Measurements from ENCODE around the gene ZNF385C. TPM values are rescaled to one million over a fixed set of nuclear protein-coding genes. Genes with fewer than 3 reads are reported as not detected.
"Not testable (repeated sequence)": the region's sequence is repeated elsewhere in the genome, so short reads cannot be mapped to it uniquely, and the experiment has no call there.

Gene ZNF385C
- total RNA-seq, 4 donors from 2014 or later = not detected

DNA sequence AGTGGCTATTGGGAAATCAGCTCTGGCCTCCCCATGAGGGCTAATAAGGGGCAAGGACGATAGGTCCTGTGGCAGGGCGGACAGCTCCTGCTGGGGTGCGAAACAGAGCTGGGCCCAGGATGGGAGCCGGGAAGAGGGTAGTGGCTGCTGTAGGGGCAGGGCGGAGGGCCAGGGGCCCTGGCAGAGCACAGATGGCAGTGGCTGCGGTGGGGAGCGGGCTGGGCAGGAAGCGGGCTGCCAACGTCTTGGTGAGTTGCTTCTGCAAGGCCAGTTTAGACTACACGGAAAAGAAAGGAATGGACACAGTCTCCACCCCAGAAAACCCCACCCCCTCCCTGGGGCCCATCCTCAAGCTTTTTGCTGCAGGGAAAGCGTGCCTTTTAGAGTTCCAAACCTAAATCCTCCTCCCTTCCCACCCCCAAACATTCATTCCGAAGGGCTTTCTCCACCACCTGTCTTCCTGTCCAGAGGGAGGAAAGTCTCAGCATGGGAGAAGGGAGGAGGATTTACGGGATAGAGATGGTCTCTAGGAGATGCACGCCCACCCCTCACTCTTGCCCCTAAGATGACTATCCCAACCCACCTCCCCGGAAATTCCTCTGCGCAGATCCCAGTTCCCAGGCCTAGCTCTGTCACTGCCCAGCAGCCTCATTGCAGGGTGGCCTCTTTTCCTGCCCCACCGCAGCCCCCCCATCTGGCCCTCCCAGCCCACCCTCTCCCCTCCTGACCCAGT, 71.2 kb downstream of the ZNF385C start:
- peaks cover 39% of the 10 kb centered on the region for H3K27me3 ChIP-seq
- H3K4me3 ChIP-seq = no peak overlapping the region
- no peak for ATAC-seq
- H3K27ac ChIP-seq = no peak overlapping the region
- H3K36me3 ChIP-seq = peaks cover 0 to 26% of the 10 kb centered on the region in 2 donors
- TF ChIP-seq POLR2A (IDR thresholded peaks at IDR 0.05) = no peak
- TF ChIP-seq, protein P1, sequence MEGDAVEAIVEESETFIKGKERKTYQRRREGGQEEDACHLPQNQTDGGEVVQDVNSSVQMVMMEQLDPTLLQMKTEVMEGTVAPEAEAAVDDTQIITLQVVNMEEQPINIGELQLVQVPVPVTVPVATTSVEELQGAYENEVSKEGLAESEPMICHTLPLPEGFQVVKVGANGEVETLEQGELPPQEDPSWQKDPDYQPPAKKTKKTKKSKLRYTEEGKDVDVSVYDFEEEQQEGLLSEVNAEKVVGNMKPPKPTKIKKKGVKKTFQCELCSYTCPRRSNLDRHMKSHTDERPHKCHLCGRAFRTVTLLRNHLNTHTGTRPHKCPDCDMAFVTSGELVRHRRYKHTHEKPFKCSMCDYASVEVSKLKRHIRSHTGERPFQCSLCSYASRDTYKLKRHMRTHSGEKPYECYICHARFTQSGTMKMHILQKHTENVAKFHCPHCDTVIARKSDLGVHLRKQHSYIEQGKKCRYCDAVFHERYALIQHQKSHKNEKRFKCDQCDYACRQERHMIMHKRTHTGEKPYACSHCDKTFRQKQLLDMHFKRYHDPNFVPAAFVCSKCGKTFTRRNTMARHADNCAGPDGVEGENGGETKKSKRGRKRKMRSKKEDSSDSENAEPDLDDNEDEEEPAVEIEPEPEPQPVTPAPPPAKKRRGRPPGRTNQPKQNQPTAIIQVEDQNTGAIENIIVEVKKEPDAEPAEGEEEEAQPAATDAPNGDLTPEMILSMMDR (IDR thresholded peaks at IDR 0.05) = no peak
- no peak for TF ChIP-seq EP300 (IDR thresholded peaks at IDR 0.05)
- TF ChIP-seq POLR2AphosphoS5 (IDR thresholded peaks at IDR 0.05) = no peak
- WGBS, 2 donors (ENCODE audit: low coverage in 1 of 2) = 7 to 38% methylated on average over 3 to 12 of the region's 17 CpGs
- H3K9me3 ChIP-seq = no peaks in the 10 kb centered on the region
- peaks cover 0 to 18% (median 11%) of the 10 kb centered on the region in 3 donors for H3K4me1 ChIP-seq

GRCh38 chr17:42025936-42026335, 72.3 kb downstream of the ZNF385C start:
- WGBS, 2 donors (ENCODE audit: low coverage in 1 of 2) = 95 to 100% methylated on average over 2 to 3 of the region's 3 CpGs
- ATAC-seq = no peak
- H3K4me1 ChIP-seq = peaks cover 0 to 26% (median 17%) of the 10 kb centered on the region in 3 donors

GRCh38 chr17:42025191-42025579, 73.1 kb downstream of the ZNF385C start:
- no peak overlapping the region for H3K4me3 ChIP-seq
- peak overlapping the region in 3 of 4 donors; percentile 34 to 63 (median 61) for H3K27ac ChIP-seq
- no peak for ATAC-seq
- TF ChIP-seq EP300 (IDR thresholded peaks at IDR 0.05) (no peak), POLR2AphosphoS5 (IDR thresholded peaks at IDR 0.05) (no peak), POLR2A (IDR thresholded peaks at IDR 0.05) (no peak)
- TF ChIP-seq, protein P1 (IDR thresholded peaks at IDR 0.05) = no peak
- peaks cover 0 to 33% (median 21%) of the 10 kb centered on the region in 3 donors for H3K4me1 ChIP-seq
- WGBS, 2 donors (ENCODE audit: low coverage in 1 of 2) = 73 to 76% methylated on average over 2 to 4 of the region's 8 CpGs
- H3K27me3 ChIP-seq = peaks cover 36% of the 10 kb centered on the region
- no peaks in the 10 kb centered on the region for H3K9me3 ChIP-seq
- H3K36me3 ChIP-seq = peaks cover 0 to 31% of the 10 kb centered on the region in 2 donors

More at GRCh38 chr17:42025936-42026335, 72.3 kb downstream of the ZNF385C start:
- TF ChIP-seq EP300 (IDR thresholded peaks at IDR 0.05) (no peak), POLR2AphosphoS5 (IDR thresholded peaks at IDR 0.05) (no peak), POLR2A (IDR thresholded peaks at IDR 0.05) (no peak)
- TF ChIP-seq, protein P1 (IDR thresholded peaks at IDR 0.05) = no peak
- no peak overlapping the region for H3K4me3 ChIP-seq
- peaks cover 39% of the 10 kb centered on the region for H3K27me3 ChIP-seq
- no peak overlapping the region for H3K27ac ChIP-seq
- peaks cover 0 to 31% of the 10 kb centered on the region in 2 donors for H3K36me3 ChIP-seq
- H3K9me3 ChIP-seq = no peaks in the 10 kb centered on the region

- H3K9me3 ChIP-seq = no peaks in the 10 kb centered on the region
- H3K36me3 ChIP-seq = peaks cover 0 to 31% of the 10 kb centered on the region in 2 donors
- TF ChIP-seq POLR2AphosphoS5 (IDR thresholded peaks at IDR 0.05) (no peak), POLR2A (IDR thresholded peaks at IDR 0.05) (no peak), EP300 (IDR thresholded peaks at IDR 0.05) (no peak)
- TF ChIP-seq, protein P1 (IDR thresholded peaks at IDR 0.05) = no peak
- no peak overlapping the region for H3K4me3 ChIP-seq
- WGBS, 2 donors (ENCODE audit: low coverage in 1 of 2) = 68% methylated on average over 4 of the region's 15 CpGs; no CpG with 5 or more reads in 1 of the 2 donors
- peaks cover 0 to 40% (median 21%) of the 10 kb centered on the region in 3 donors for H3K4me1 ChIP-seq
- H3K27me3 ChIP-seq = peaks cover 22% of the 10 kb centered on the region
- peak overlapping the region in 3 of 4 donors; percentile 34 to 63 (median 61) for H3K27ac ChIP-seq
- ATAC-seq = no peak
Observed at GRCh38 chr17:42023524-42024349, 74.5 kb downstream of the ZNF385C start.

DNA sequence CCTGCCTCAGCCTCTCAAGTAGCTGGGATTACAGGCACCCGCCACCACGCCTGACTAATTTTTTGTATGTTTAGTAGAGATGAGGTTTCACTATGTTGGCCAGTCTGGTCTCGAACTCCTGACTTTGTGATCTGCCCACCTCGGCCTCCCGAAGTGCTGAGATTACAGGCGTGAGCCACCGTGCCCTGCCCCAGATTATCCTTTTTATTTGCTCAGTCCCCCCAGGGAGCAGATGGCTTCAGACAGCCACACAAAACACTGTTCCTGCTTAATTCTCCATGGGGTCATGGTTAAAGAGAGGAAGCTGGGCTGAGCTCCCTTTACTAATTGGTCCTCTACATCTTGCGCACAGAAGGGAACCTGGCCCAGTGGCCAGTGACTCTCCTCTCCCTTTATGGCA, 77.4 kb downstream of the ZNF385C start:
- not testable (repeated sequence) for ATAC-seq, H3K27me3 ChIP-seq, H3K9me3 ChIP-seq
- Histone ChIP-seq H3K4me1 (peaks cover 0 to 56% (median 24%) of the 10 kb centered on the region in 3 donors), H3K4me3 (peak overlapping the region in 1 of 2 donors; percentile 91), H3K27ac (peak overlapping the region in 2 of 4 donors; percentile 90), H3K36me3 (peaks cover 0 to 31% of the 10 kb centered on the region in 2 donors)
- 65% methylated on average over 6 of the region's 8 CpGs; no CpG with 5 or more reads in 1 of the 2 donors for WGBS, 2 donors (ENCODE audit: low coverage in 1 of 2)
